Measurements from ENCODE around the gene QRSL1. TPM values are rescaled to one million over a fixed set of nuclear protein-coding genes. Genes with fewer than 3 reads are reported as not detected.

The QRSL1 gene
- total RNA-seq, 1 experiment from 2014 or later = 19.5 TPM

DNA sequence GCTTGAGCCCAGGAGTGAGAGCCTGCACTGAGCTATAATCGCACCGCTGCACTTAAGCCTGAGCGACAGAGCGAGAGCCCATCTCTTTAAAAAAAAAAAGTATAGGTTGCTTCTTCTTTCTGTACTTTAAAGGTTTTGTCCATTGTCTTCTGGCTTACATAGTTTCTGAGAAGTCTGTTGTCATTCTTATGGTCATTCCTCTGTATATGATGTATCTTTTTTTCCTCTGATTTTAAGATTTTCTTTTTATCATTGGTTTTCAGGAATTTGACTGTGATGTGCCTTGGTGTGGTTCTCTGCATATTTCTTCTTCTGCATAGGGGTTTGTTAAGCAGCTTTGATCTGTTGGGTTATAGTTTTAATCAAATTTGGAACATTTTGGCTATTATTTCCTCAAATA is 29.1 kb downstream of the QRSL1 start:
- no peak overlapping the region for H3K27ac Mint-ChIP-seq
- H2BK15ac ChIP-seq (ENCODE audit: low read depth, low read length) = no peak overlapping the region
- H3K79me1 ChIP-seq (ENCODE audit: insufficient read depth, low read depth, low read length, poor library complexity, severe bottlenecking) = no peaks in the 10 kb centered on the region
- no peaks in the 10 kb centered on the region for H3K4me1 ChIP-seq (ENCODE audit: insufficient read depth, low read length)
- H3T11ph ChIP-seq (ENCODE audit: low read length) = no peak overlapping the region
- H4K20me1 ChIP-seq (ENCODE audit: control insufficient read depth, insufficient read depth, insufficient read length) = no peaks in the 10 kb centered on the region
- no peaks in the 10 kb centered on the region for H3K23me2 ChIP-seq (ENCODE audit: insufficient read length, low read depth, low read length, poor library complexity, severe bottlenecking)
- no peak overlapping the region for H3K23ac ChIP-seq (ENCODE audit: insufficient read length, low read depth, low read length)
- no peak overlapping the region for H3K18ac ChIP-seq (ENCODE audit: insufficient read length, low read depth, low read length)
- no peak overlapping the region for H2AK5ac ChIP-seq (ENCODE audit: insufficient read length, low read length)
- no peak overlapping the region for H4K5ac ChIP-seq (ENCODE audit: insufficient read length, low read depth, low read length)
- no peak overlapping the region for H2AFZ ChIP-seq (ENCODE audit: low read length)
- TF ChIP-seq, protein P1, sequence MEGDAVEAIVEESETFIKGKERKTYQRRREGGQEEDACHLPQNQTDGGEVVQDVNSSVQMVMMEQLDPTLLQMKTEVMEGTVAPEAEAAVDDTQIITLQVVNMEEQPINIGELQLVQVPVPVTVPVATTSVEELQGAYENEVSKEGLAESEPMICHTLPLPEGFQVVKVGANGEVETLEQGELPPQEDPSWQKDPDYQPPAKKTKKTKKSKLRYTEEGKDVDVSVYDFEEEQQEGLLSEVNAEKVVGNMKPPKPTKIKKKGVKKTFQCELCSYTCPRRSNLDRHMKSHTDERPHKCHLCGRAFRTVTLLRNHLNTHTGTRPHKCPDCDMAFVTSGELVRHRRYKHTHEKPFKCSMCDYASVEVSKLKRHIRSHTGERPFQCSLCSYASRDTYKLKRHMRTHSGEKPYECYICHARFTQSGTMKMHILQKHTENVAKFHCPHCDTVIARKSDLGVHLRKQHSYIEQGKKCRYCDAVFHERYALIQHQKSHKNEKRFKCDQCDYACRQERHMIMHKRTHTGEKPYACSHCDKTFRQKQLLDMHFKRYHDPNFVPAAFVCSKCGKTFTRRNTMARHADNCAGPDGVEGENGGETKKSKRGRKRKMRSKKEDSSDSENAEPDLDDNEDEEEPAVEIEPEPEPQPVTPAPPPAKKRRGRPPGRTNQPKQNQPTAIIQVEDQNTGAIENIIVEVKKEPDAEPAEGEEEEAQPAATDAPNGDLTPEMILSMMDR (conservative IDR thresholded peaks at IDR 0.05) = no peak
- H2BK20ac ChIP-seq (ENCODE audit: low read depth, low read length, poor library complexity, severe bottlenecking) = no peak overlapping the region
- H3K27me3 Mint-ChIP-seq (ENCODE audit: low read depth) = no peaks in the 10 kb centered on the region
- no peaks in the 10 kb centered on the region for H3K9me3 ChIP-seq (ENCODE audit: control insufficient read depth, low read depth, low read length)
- no peak overlapping the region for H3K4me3 Mint-ChIP-seq
- H3K56ac ChIP-seq (ENCODE audit: insufficient read length, low read depth, low read length) = no peak overlapping the region
- no peak overlapping the region for H3K4ac ChIP-seq (ENCODE audit: low read depth, low read length)
- H3K9me3 Mint-ChIP-seq = peaks cover 19 to 28% of the 10 kb centered on the region in 2 experiments
- no peaks in the 10 kb centered on the region for H3K27me3 ChIP-seq (ENCODE audit: insufficient read depth, low read length)
- no CpG with 5 or more reads among the region's 4 CpGs for WGBS (ENCODE audit: extremely low coverage, insufficient read length, low lambda C conversion rate)
- no peak overlapping the region for H3K14ac ChIP-seq (ENCODE audit: insufficient read depth, low read length)
- H3K4me2 ChIP-seq (ENCODE audit: insufficient read depth, insufficient read length, low read length) = no peak overlapping the region
- no peak overlapping the region for H2BK12ac ChIP-seq (ENCODE audit: insufficient read length, low read depth, low read length)
- no peak overlapping the region for H2BK5ac ChIP-seq (ENCODE audit: insufficient read length, low read length)
- DNase-seq = no peak
- peaks cover 74 to 85% (median 79%) of the 10 kb centered on the region in 3 experiments for H3K36me3 Mint-ChIP-seq (ENCODE audit: insufficient read depth in 1 of 3, low read depth in 3 of 3)
- no peak overlapping the region for H3K9ac ChIP-seq (ENCODE audit: extremely low read depth, insufficient read length, low read length)
- H3K27ac ChIP-seq (ENCODE audit: insufficient read length, low read depth, low read length) = no peak overlapping the region
- H3K79me2 ChIP-seq (ENCODE audit: insufficient read depth, low read length) = no peaks in the 10 kb centered on the region
- peaks cover 19 to 20% of the 10 kb centered on the region in 2 experiments for H3K4me1 Mint-ChIP-seq
- no peak overlapping the region for H4K8ac ChIP-seq (replicated peaks; ENCODE audit: insufficient read length, low read depth, low read length)
- no peak overlapping the region for H2BK120ac ChIP-seq (ENCODE audit: low read depth, low read length, poor library complexity, severe bottlenecking)
- H4K91ac ChIP-seq (ENCODE audit: insufficient read length, low read depth, low read length) = no peak overlapping the region

Data from H9 (cell line).